Endothelial cell of umbilical vein (primary cell): ENCODE results near the gene PDE10A. TPM values are rescaled to one million over a fixed set of nuclear protein-coding genes. Genes with fewer than 3 reads are reported as not detected.

ENCODE experiments used
- BruUV-seq: library from RNA; stranded (reverse); fragments of 400-500 nt; replicated peaks from 2 replicates; lab custom pipeline; 2021; lab: Mats Ljungman, UMichigan
- CTCF ChIA-PET: fragments of 300-600, 350-600 bp; sonication (Branson Sonifier 250); formaldehyde crosslinking; loops from one replicate; lab custom pipeline; 2021; ENCODE audit warnings: antibody characterized with exemption, inconsistent platforms; lab: Charles Lee
- POLR2A ChIA-PET: fragments of 300-600, 350-600 bp; sonication (Branson Sonifier 250); formaldehyde crosslinking; loops from one replicate; lab custom pipeline; 2021; ENCODE audit warnings: antibody characterized with exemption, inconsistent platforms; lab: Charles Lee
- DNase-seq: peaks from one replicate; pipeline ENCODE4 v3.0.0-alpha.2; 2011; ENCODE audit warnings: low read depth, low spot score
- FAIRE-seq: peaks from 2 replicates; lab custom pipeline; 2011; peaks lifted over from hg19 to GRCh38; lab: Jason Lieb, UNC
- H2AFZ ChIP-seq: 2 replicates; pipeline ENCODE4 v1.6.0; 2012; ENCODE audit warnings: low read depth, low read length, control low read depth, inconsistent platforms
- H3K27ac ChIP-seq: 2 replicates; pipeline ENCODE4 v1.5.1; 2011; ENCODE audit warnings: low read depth, mild to moderate bottlenecking, control low read depth, low read length, moderate library complexity; ENCODE audit not compliant: insufficient read depth
- H3K27me3 ChIP-seq, 2 experiments: 2 replicates each; pipeline versions ENCODE4 v1.6.0 to v1.6.1; 2011; ENCODE audit warnings: low read length in 2 of 2, mixed read lengths in 1 of 2; ENCODE audit not compliant: control insufficient read depth in 2 of 2, insufficient read depth in 2 of 2
- H3K36me3 ChIP-seq, 2 experiments: 2 replicates in 1 of 2; 3 replicates in 1 of 2; pipeline ENCODE4 v1.5.1; 2011; ENCODE audit warnings: low read length in 2 of 2, mild to moderate bottlenecking in 1 of 2, moderate library complexity in 1 of 2; ENCODE audit not compliant: control insufficient read depth in 2 of 2, insufficient read depth in 2 of 2; ENCODE audit errors: extremely low read depth in 1 of 2
- H3K4me1 ChIP-seq: 3 replicates; pipeline ENCODE4 v1.5.1; 2011; ENCODE audit warnings: mild to moderate bottlenecking, low read length; ENCODE audit not compliant: control insufficient read depth, insufficient read depth; ENCODE audit errors: extremely low read depth
- H3K4me2 ChIP-seq: 2 replicates; pipeline ENCODE4 v1.6.1; 2011; ENCODE audit warnings: low read length, control low read depth, mixed read lengths; ENCODE audit not compliant: insufficient read depth
- H3K4me3 ChIP-seq, 3 experiments: fragments of 200-600 bp in 1 of 3; sonication (generic), shearing (Covaris generic) in 1 of 3; replicated peaks in 1 of 3; 2 replicates each; pipeline ENCODE4 v1.5.1; 2011 to 2016; ENCODE audit warnings: control low read depth in 3 of 3, low read length in 3 of 3, mild to moderate bottlenecking in 2 of 3, inconsistent platforms in 1 of 3, low read depth in 1 of 3, moderate library complexity in 1 of 3; ENCODE audit not compliant: insufficient read depth in 1 of 3
- H3K79me2 ChIP-seq: 2 replicates; pipeline ENCODE4 v1.6.0; 2012; ENCODE audit warnings: low read length, inconsistent platforms; ENCODE audit not compliant: control insufficient read depth, insufficient read depth
- H3K9ac ChIP-seq: replicated peaks from 2 replicates; pipeline ENCODE3; 2011; ENCODE audit warnings: low read length, control low read depth; ENCODE audit not compliant: insufficient read depth; ENCODE audit errors: extremely low read depth
- H3K9me1 ChIP-seq: replicated peaks from 3 replicates; pipeline ENCODE4 v1.6.0; 2011; ENCODE audit warnings: mild to moderate bottlenecking, low read length; ENCODE audit not compliant: control insufficient read depth, insufficient read depth; ENCODE audit errors: extremely low read depth
- H3K9me3 ChIP-seq: replicated peaks from 2 replicates; pipeline ENCODE4 v1.5.1; 2012; ENCODE audit warnings: low read length, inconsistent platforms; ENCODE audit not compliant: control insufficient read depth, insufficient read depth
- H4K20me1 ChIP-seq: replicated peaks from 2 replicates; pipeline ENCODE3; 2011; ENCODE audit warnings: mild to moderate bottlenecking, low read length; ENCODE audit not compliant: control insufficient read depth, insufficient read depth; ENCODE audit errors: extremely low read depth
- CTCF ChIP-seq, 2 donors: IDR thresholded peaks; 1 replicate in 1 of 2; 2 replicates in 1 of 2; pipeline ENCODE4 v1.5.1; 2011; ENCODE audit warnings: low read length in 2 of 2, mild to moderate bottlenecking in 2 of 2, moderate library complexity in 2 of 2, control low read depth in 1 of 2, inconsistent platforms in 1 of 2, low read depth in 1 of 2; ENCODE audit not compliant: insufficient read depth in 1 of 2; ENCODE audit errors: extremely low read depth in 1 of 2
- EZH2 ChIP-seq: IDR thresholded peaks from 2 replicates; pipeline ENCODE4 v1.6.1; 2012; ENCODE audit warnings: borderline replicate concordance, low read depth, mild to moderate bottlenecking, moderate library complexity, low read length, inconsistent platforms; ENCODE audit not compliant: severe bottlenecking
- FOS ChIP-seq: IDR thresholded peaks from 2 replicates; pipeline ENCODE4 v1.6.1; 2011; ENCODE audit warnings: mild to moderate bottlenecking, low read length, moderate library complexity, borderline replicate concordance; ENCODE audit not compliant: insufficient read depth
- GATA2 ChIP-seq: IDR thresholded peaks from 2 replicates; pipeline ENCODE4 v1.7.0; 2011; ENCODE audit warnings: low read depth, mild to moderate bottlenecking, moderate library complexity, mixed read lengths, low read length; ENCODE audit not compliant: insufficient read length, insufficient read depth
- JUN ChIP-seq: IDR thresholded peaks from 2 replicates; pipeline ENCODE4 v1.6.1; 2011; ENCODE audit warnings: borderline replicate concordance, low read depth; ENCODE audit not compliant: insufficient read length, insufficient read depth
- MAX ChIP-seq: IDR thresholded peaks from 2 replicates; pipeline ENCODE4 v1.6.1; 2011; ENCODE audit not compliant: insufficient read depth, insufficient read length
- MYC ChIP-seq: IDR thresholded peaks from one replicate; pipeline ENCODE4 v1.6.1; 2011; ENCODE audit warnings: mild to moderate bottlenecking, low read depth, low read length
- POLR2A ChIP-seq: IDR thresholded peaks from 2 replicates; pipeline ENCODE4 v1.6.1; 2012; ENCODE audit warnings: low read depth, mild to moderate bottlenecking, control low read depth, low read length
- POLR2AphosphoS5 ChIP-seq: IDR thresholded peaks from 2 replicates; pipeline ENCODE4 v1.6.1; 2012; ENCODE audit warnings: low read depth, mild to moderate bottlenecking, control low read depth, low read length, moderate library complexity; ENCODE audit not compliant: insufficient read depth
- dilution Hi-C: fragments of 300-500 bp; cut with MboI; formaldehyde crosslinking; loops from one replicate; pipeline ENCODE4 v1.15.0; 2019; ENCODE audit warnings: low sequenced_read_pairs; ENCODE audit not compliant: extremely low pct_ligation_motif_present
- intact Hi-C: fragments of 100-400 bp; cut with micrococcal nuclease; formaldehyde crosslinking; loops from one replicate; pipeline ENCODE4 v1.10.0; 2022
- polyA plus RNA-seq, 4 experiments: library from polyadenylated mRNA; depleted of rRNA in 3 of 4; stranded (reverse) in 3 of 4; unstranded in 1 of 4; fragments of >200 nt; gene quantifications; 2 replicates each; pipeline versions ENCODE4 v1.2.1 to v1.2.3, GENCODE V29; 2011 to 2012; ENCODE audit warnings: missing spikeins in 1 of 4
- total RNA-seq: library from RNA; stranded (reverse); gene quantifications from 2 replicates; pipeline ENCODE4 v1.2.3, GENCODE V29; 2021

Gene PDE10A
- total and polyA plus RNA-seq, 2 donors (not counting 3 experiments of a cell fraction or from before 2014, with no cell fraction given) = 0.86 to 2.9 TPM

- H3K9me3 ChIP-seq = no peaks in the 10 kb centered on the region
- H3K9me1 ChIP-seq = no peaks in the 10 kb centered on the region
- TF ChIP-seq JUN = no peak
- peak; percentile 85 for TF ChIP-seq EZH2
- peaks cover 36 to 67% of the 10 kb centered on the region in 2 experiments for H3K27me3 ChIP-seq
- intact Hi-C loops = loop anchor here (1.0 to 5.0 kb wide), 7 partner anchors 12 to 224 kb away; no protein-coding TSS in a partner anchor
- CTCF ChIA-PET = interaction anchor here (0.9 to 1.7 kb wide), 2 partner anchors 13 to 224 kb away, joined by 3 to 13 read pairs; no protein-coding TSS in a partner anchor
- dilution Hi-C loops = no loop called here
- H3K4me3 ChIP-seq = peak overlapping the region; percentile 4 to 59 (median 43)
- DNase-seq = no peak
- no peaks in the 10 kb centered on the region for H4K20me1 ChIP-seq
- H2AFZ ChIP-seq = peak overlapping the region; percentile 68
- BruUV-seq = no TSS peak
- POLR2A ChIA-PET = no interaction called here
- no peaks in the 10 kb centered on the region for H3K36me3 ChIP-seq
- peak overlapping the region; percentile 69 for H3K4me2 ChIP-seq
- H3K9ac ChIP-seq = no peak overlapping the region
- peaks cover 2% of the 10 kb centered on the region for H3K79me2 ChIP-seq
- H3K27ac ChIP-seq = no peak overlapping the region
- peaks cover 13% of the 10 kb centered on the region for H3K4me1 ChIP-seq
- no peak for FAIRE-seq
Observed at GRCh38 chr6:165663736-165664558, 906 bp upstream of the PDE10A start.

- peaks cover 36 to 67% of the 10 kb centered on the region in 2 experiments for H3K27me3 ChIP-seq
- no peaks in the 10 kb centered on the region for H3K9me3 ChIP-seq
- dilution Hi-C loops (no loop called here), intact Hi-C loops (loop anchor here (1.0 to 5.0 kb wide), 6 partner anchors 13 to 223 kb away; no protein-coding TSS in a partner anchor)
- BruUV-seq = no TSS peak
- no peaks in the 10 kb centered on the region for H3K9me1 ChIP-seq
- peak; percentile 64 for FAIRE-seq
- peak; percentile 56 for DNase-seq
- POLR2A ChIA-PET = no interaction called here
- no peaks in the 10 kb centered on the region for H3K36me3 ChIP-seq
- peak overlapping the region; percentile 68 for H2AFZ ChIP-seq
- H3K4me2 ChIP-seq = peak overlapping the region; percentile 69
- CTCF ChIA-PET = interaction anchor here (0.9 to 1.7 kb wide), 2 partner anchors 13 to 223 kb away, joined by 3 to 13 read pairs; no protein-coding TSS in a partner anchor
- no peaks in the 10 kb centered on the region for H4K20me1 ChIP-seq
- H3K27ac ChIP-seq = no peak overlapping the region
- H3K9ac ChIP-seq = no peak overlapping the region
- TF ChIP-seq CTCF (IDR thresholded peaks at IDR 0.05; ENCODE audit: extremely low read depth in 1 of 2, insufficient read depth in 1 of 2, low read depth in 1 of 2, low read length in 2 of 2) = no peak
- TF ChIP-seq JUN = no peak
- TF ChIP-seq FOS = no peak
- TF ChIP-seq MAX = no peak
- TF ChIP-seq POLR2A = no peak
- TF ChIP-seq MYC = no peak
- TF ChIP-seq EZH2 = no peak
- TF ChIP-seq GATA2 = no peak
- TF ChIP-seq POLR2AphosphoS5 = no peak
- peaks cover 2% of the 10 kb centered on the region for H3K79me2 ChIP-seq
- H3K4me1 ChIP-seq = peaks cover 13% of the 10 kb centered on the region
- peak overlapping the region; percentile 4 to 59 (median 43) for H3K4me3 ChIP-seq
Observed at GRCh38 chr6:165663377-165663735, 315 bp upstream of the PDE10A start.
